Thyroid gland (tissue), 4 donors: ENCODE results near the gene TSPAN4. TPM values are rescaled to one million over a fixed set of nuclear protein-coding genes. Genes with fewer than 3 reads are reported as not detected.

Experiments used
- DNase-seq, 2 donors: peaks; one replicate each; pipeline ENCODE4 v3.0.0-alpha.2; 2019
- H3K27ac ChIP-seq, 3 donors: fragments of 200-600 bp; sonication (generic); 1 replicate in 2 of 3; 2 replicates in 1 of 3; pipeline ENCODE4 v1.5.1; 2016 to 2019; ENCODE audit warnings: mild to moderate bottlenecking in 1 of 3, moderate library complexity in 1 of 3
- H3K27me3 ChIP-seq: fragments of 200-600 bp; sonication (generic); one replicate; pipeline ENCODE4 v1.5.1; 2019
- H3K36me3 ChIP-seq, 2 donors: fragments of 200-600 bp; sonication (generic); one replicate each; pipeline ENCODE4 v1.5.1; 2016 to 2019
- H3K4me1 ChIP-seq, 2 donors: fragments of 200-600 bp; sonication (generic); one replicate each; pipeline ENCODE4 v1.5.1; 2017 to 2019
- H3K4me3 ChIP-seq, 3 donors: fragments of 200-600 bp; sonication (generic); replicated peaks in 1 of 3; 1 replicate in 2 of 3; 2 replicates in 1 of 3; pipeline ENCODE4 v1.5.1; 2016; ENCODE audit warnings: mild to moderate bottlenecking in 1 of 3
- H3K9me3 ChIP-seq: fragments of 200-600 bp; sonication (generic); one replicate; pipeline ENCODE4 v1.5.1; 2017
- POLR2A ChIP-seq, 2 donors: fragments of 450-650 bp; IDR thresholded peaks; one replicate each; pipeline ENCODE4 v1.6.1; 2017; ENCODE audit warnings: antibody characterized with exemption in 2 of 2, mild to moderate bottlenecking in 2 of 2, moderate library complexity in 1 of 2
- WGBS, 2 donors: methylation state at CpG; one replicate each; pipeline ENCODE4 v1.1.5; 2017; 5-methylcytosine and 5-hydroxymethylcytosine counted together
- intact Hi-C: fragments of 100-400 bp; cut with DNase I; formaldehyde crosslinking; loops from one replicate; pipeline ENCODE4 v1.15.1; 2023
- total RNA-seq, 4 donors: library from RNA; depleted of rRNA; stranded (reverse); fragments of >200 nt; gene quantifications; one replicate each; pipeline ENCODE4 v1.2.3, GENCODE V29; 2016
- TF ChIP-seq, protein P1 (sequence below), 6 experiments: fragments of 200-600 bp in 3 of 6; fragments of 450-650 bp in 3 of 6; sonication (generic) in 3 of 6; IDR thresholded peaks; one replicate each; pipeline ENCODE4 v1.5.1; 2016 to 2019; ENCODE audit warnings: antibody characterized with exemption in 6 of 6, mild to moderate bottlenecking in 2 of 6, inconsistent platforms in 1 of 6, moderate library complexity in 1 of 6

TSPAN4 gene
- total RNA-seq, 4 donors from 2014 or later = 86.1 to 127 (median 107) TPM

DNA sequence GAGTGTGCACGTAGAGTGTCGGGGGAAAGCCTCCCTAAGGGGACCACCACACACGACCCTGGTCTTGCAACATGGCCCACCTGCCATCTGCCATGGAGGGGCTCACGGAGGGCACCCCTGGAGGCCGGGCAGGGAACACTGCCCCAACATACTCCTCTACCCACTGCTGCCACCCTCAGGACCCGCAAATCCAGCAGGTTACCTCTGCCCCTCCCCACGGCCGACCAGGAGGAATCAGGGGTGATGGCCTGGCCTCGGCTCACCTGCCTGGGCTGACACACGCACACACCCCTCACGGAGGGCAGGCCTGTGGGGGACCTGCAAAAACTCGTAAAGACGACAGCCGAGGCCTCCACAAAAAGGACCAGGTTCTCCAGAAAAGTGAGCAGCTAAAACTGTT lies 37.8 kb downstream of the TSPAN4 start:
- no peaks in the 10 kb centered on the region for H3K9me3 ChIP-seq
- no peaks in the 10 kb centered on the region for H3K4me1 ChIP-seq
- TF ChIP-seq, protein P1, sequence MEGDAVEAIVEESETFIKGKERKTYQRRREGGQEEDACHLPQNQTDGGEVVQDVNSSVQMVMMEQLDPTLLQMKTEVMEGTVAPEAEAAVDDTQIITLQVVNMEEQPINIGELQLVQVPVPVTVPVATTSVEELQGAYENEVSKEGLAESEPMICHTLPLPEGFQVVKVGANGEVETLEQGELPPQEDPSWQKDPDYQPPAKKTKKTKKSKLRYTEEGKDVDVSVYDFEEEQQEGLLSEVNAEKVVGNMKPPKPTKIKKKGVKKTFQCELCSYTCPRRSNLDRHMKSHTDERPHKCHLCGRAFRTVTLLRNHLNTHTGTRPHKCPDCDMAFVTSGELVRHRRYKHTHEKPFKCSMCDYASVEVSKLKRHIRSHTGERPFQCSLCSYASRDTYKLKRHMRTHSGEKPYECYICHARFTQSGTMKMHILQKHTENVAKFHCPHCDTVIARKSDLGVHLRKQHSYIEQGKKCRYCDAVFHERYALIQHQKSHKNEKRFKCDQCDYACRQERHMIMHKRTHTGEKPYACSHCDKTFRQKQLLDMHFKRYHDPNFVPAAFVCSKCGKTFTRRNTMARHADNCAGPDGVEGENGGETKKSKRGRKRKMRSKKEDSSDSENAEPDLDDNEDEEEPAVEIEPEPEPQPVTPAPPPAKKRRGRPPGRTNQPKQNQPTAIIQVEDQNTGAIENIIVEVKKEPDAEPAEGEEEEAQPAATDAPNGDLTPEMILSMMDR (IDR thresholded peaks at IDR 0.05) = no peak
- TF ChIP-seq POLR2A (IDR thresholded peaks at IDR 0.05) = no peak
- no peaks in the 10 kb centered on the region for H3K27me3 ChIP-seq
- WGBS, 2 donors = 92% methylated on average over 11 to 12 of the region's 14 CpGs
- no peak overlapping the region for H3K4me3 ChIP-seq
- H3K36me3 ChIP-seq = no peaks in the 10 kb centered on the region
- H3K27ac ChIP-seq = no peak overlapping the region
- DNase-seq = no peak
- intact Hi-C loops = no loop called here

DNA sequence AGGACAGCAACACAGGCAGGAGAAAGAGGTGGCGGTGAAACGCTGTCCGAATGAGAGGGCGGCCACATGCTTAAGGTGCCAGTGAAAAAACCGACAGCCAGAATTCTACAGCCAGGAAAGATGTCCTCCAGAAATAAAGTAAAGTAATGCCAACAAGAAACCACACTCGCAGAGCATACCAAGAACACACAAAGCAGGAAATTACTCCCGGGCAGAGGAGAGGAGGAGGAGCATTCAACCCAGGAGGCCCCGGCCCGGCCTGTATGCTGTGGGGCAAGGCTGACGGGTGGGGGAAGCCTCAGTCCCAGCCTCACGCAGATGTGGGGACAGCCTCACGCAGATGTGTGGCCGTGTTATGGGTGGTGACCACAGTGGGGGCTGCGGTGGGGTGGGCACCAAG lies 39.9 kb downstream of the TSPAN4 start:
- TF ChIP-seq, protein P1 (IDR thresholded peaks at IDR 0.05) = no peak
- no peak for TF ChIP-seq POLR2A (IDR thresholded peaks at IDR 0.05)
- no peak overlapping the region for H3K27ac ChIP-seq
- intact Hi-C loops = no loop called here
- DNase-seq = no peak
- H3K27me3 ChIP-seq = no peaks in the 10 kb centered on the region
- H3K4me3 ChIP-seq = no peak overlapping the region
- H3K9me3 ChIP-seq = no peaks in the 10 kb centered on the region
- no peaks in the 10 kb centered on the region for H3K4me1 ChIP-seq
- H3K36me3 ChIP-seq = no peaks in the 10 kb centered on the region
- WGBS, 2 donors = 87 to 88% methylated on average over 13 to 14 of the region's 14 CpGs

DNA sequence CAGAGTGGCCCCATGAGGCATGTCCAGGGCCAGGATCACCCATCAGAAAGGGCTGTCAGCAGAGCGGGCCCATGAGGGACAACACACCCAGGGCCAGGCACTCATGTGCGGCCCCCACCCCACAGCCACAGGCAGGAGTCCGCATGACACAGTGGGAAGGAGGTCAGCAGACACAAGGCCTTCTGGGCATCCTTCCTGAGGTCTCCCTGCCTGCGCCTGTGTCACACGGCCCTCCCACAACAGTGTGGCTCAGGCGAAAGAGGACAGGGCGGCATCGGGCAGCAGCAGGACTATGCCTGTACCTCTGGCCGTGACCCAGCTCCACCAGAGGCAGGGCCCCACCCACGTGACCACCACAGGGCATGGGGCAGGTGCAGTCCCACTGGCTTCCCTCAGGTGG lies 40.9 kb downstream of the TSPAN4 start:
- intact Hi-C loops = no loop called here
- Histone ChIP-seq H3K27ac (no peak overlapping the region), H3K4me3 (no peak overlapping the region), H3K36me3 (no peaks in the 10 kb centered on the region), H3K9me3 (no peaks in the 10 kb centered on the region), H3K4me1 (no peaks in the 10 kb centered on the region), H3K27me3 (no peaks in the 10 kb centered on the region)
- TF ChIP-seq, protein P1 (IDR thresholded peaks at IDR 0.05) = no peak
- TF ChIP-seq POLR2A (IDR thresholded peaks at IDR 0.05) = no peak
- 95 to 100% methylated on average over 2 to 4 of the region's 10 CpGs for WGBS, 2 donors
- no peak for DNase-seq

DNA sequence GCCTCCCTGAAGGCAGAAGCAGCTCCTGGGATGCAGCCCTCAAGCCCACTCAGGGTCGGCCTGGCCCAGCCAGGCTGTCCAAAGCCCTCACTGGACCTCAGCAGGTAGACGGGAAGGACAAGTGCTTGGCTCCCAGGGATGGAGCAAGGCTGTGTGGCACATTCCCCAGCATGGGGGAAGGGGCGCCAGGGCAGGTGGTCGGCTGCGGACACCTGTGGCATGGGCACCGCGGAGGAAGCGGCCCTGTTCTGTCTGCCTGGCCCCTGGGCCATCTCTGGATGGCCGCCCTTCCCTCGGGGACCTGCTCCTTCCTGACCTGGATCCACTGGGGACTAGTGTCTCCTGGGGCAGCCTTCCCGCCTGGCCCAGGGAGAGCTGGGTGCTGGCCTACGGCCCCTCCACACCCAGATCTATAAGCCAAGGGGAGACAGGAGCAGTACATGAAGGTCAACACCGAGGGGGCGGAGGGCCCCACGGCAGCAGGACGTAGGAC lies 42.0 kb downstream of the TSPAN4 start:
- intact Hi-C loops = no loop called here
- WGBS, 2 donors = 75 to 79% methylated on average over 4 to 7 of the region's 16 CpGs
- H3K27me3 ChIP-seq = no peaks in the 10 kb centered on the region
- no peak for DNase-seq
- no peaks in the 10 kb centered on the region for H3K36me3 ChIP-seq
- no peak overlapping the region for H3K4me3 ChIP-seq
- TF ChIP-seq POLR2A (IDR thresholded peaks at IDR 0.05) = no peak
- TF ChIP-seq, protein P1 (IDR thresholded peaks at IDR 0.05) = no peak
- H3K9me3 ChIP-seq = no peaks in the 10 kb centered on the region
- H3K4me1 ChIP-seq = no peaks in the 10 kb centered on the region
- H3K27ac ChIP-seq = no peak overlapping the region

DNA sequence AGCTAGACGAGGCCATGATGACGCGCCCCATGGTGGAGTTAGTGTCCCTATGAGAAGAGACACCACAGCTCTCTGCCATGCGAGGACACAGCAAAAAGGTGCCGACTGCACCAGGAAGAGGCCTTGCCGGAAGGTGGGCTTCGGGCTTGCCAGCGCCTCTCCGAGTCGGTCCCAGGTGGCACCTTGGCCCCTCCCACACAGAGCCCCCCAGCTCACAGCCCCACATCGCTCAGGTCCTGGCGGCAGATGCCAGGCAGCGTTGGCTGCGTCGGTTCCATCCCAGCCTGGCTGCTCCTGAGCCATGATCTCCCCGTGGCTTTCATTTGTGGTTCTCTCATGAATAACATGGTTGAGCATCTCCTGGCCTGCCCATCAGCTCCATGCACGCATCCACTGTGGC lies 43.9 kb downstream of the TSPAN4 start:
- H3K4me3 ChIP-seq = no peak overlapping the region
- no peaks in the 10 kb centered on the region for H3K9me3 ChIP-seq
- intact Hi-C loops = no loop called here
- no peaks in the 10 kb centered on the region for H3K4me1 ChIP-seq
- no peak for DNase-seq
- TF ChIP-seq, protein P1 (IDR thresholded peaks at IDR 0.05) = no peak
- TF ChIP-seq POLR2A (IDR thresholded peaks at IDR 0.05) = no peak
- 93 to 97% methylated on average over 14 to 17 of the region's 17 CpGs for WGBS, 2 donors
- no peaks in the 10 kb centered on the region for H3K36me3 ChIP-seq
- H3K27me3 ChIP-seq = no peaks in the 10 kb centered on the region
- no peak overlapping the region for H3K27ac ChIP-seq
